22Rv1 (cell line): ENCODE results near the gene RSF1.

ENCODE experiments used
- CTCF ChIP-seq: fragments of 450-650 bp; IDR thresholded peaks from 2 replicates; pipeline ENCODE4 v1.5.1; 2017; ENCODE audit warnings: mild to moderate bottlenecking
- ZFX ChIP-seq: fragments of 450-650 bp; IDR thresholded peaks from 2 replicates; pipeline ENCODE4 v1.6.1; 2017; ENCODE audit warnings: antibody characterized with exemption, borderline replicate concordance

- TF ChIP-seq CTCF: no peak
- no peak for TF ChIP-seq ZFX
Observed at GRCh38 chr11:77819921-77820564, 479 bp downstream of the RSF1 start.
